ENCODE measurements around the gene MUSK.

MUSK gene

GRCh38 chr9:110650991-110651411, 17.6 kb upstream of the MUSK start:
- in situ Hi-C loops (cut with HindIII; ENCODE audit: low sequenced_read_pairs), result no loop called here
- no peak overlapping the region for H3K4me3 ChIP-seq (ENCODE audit: low read depth, low read length)
- no peak for TF ChIP-seq CTCF (IDR thresholded peaks at IDR 0.05; ENCODE audit: low read depth, low read length)
- peak; percentile 96 for DNase-seq (ENCODE audit: low read depth, low spot score)

- no peak overlapping the region for H3K4me3 ChIP-seq (ENCODE audit: low read depth, low read length)
- no peak for DNase-seq (ENCODE audit: low read depth, low spot score)
- in situ Hi-C loops (cut with HindIII; ENCODE audit: low sequenced_read_pairs), result no loop called here
- no peak for TF ChIP-seq CTCF (IDR thresholded peaks at IDR 0.05; ENCODE audit: low read depth, low read length)
These were observed 12.6 kb upstream of the MUSK start for GRCh38 chr9:110655754-110656641.

GRCh38 chr9:110659891-110660541, 8.6 kb upstream of the MUSK start:
- H3K4me3 ChIP-seq (ENCODE audit: low read depth, low read length), result no peak overlapping the region
- no peak for DNase-seq (ENCODE audit: low read depth, low spot score)
- in situ Hi-C loops (cut with HindIII; ENCODE audit: low sequenced_read_pairs), result no loop called here
- TF ChIP-seq CTCF (IDR thresholded peaks at IDR 0.05; ENCODE audit: low read depth, low read length), result no peak

GRCh38 chr9:110669433-110669832, 842 bp downstream of the MUSK start:
- H3K4me3 ChIP-seq (ENCODE audit: low read depth, low read length), result no peak overlapping the region
- TF ChIP-seq CTCF (IDR thresholded peaks at IDR 0.05; ENCODE audit: low read depth, low read length), result no peak
- DNase-seq (ENCODE audit: low read depth, low spot score), result no peak
- in situ Hi-C loops (cut with HindIII; ENCODE audit: low sequenced_read_pairs), result no loop called here

- H3K4me3 ChIP-seq (ENCODE audit: low read depth, low read length), result no peak overlapping the region
- DNase-seq (ENCODE audit: low read depth, low spot score), result no peak
- TF ChIP-seq CTCF (IDR thresholded peaks at IDR 0.05; ENCODE audit: low read depth, low read length), result no peak
- in situ Hi-C loops (cut with HindIII; ENCODE audit: low sequenced_read_pairs), result no loop called here
These were observed 3.3 kb downstream of the MUSK start for GRCh38 chr9:110671849-110672248.

- TF ChIP-seq CTCF (IDR thresholded peaks at IDR 0.05; ENCODE audit: low read depth, low read length), result no peak
- no peak for DNase-seq (ENCODE audit: low read depth, low spot score)
- no peak overlapping the region for H3K4me3 ChIP-seq (ENCODE audit: low read depth, low read length)
- in situ Hi-C loops (cut with HindIII; ENCODE audit: low sequenced_read_pairs), result no loop called here
These were observed 4.4 kb downstream of the MUSK start for GRCh38 chr9:110672873-110673510.

All from astrocyte of the spinal cord (primary cell).